Activated CD4-positive, alpha-beta memory T cell treated with anti-CD3 and anti-CD28 coated beads, Interleukin-2, amount 10 ng/mL, durations not matched to agents 7 days and 5 days (primary cell): ENCODE data around the gene LPP. TPM values are rescaled to one million over a fixed set of nuclear protein-coding genes. Genes with fewer than 3 reads are reported as not detected.

Experiments used
- CTCF ChIA-PET: fragments of 350-600 bp; sonication (Branson Sonifier 250); formaldehyde crosslinking; loops from one replicate; lab custom pipeline; 2021; ENCODE audit warnings: antibody characterized with exemption, inconsistent platforms; lab: Charles Lee
- POLR2A ChIA-PET: fragments of 350-600 bp; sonication (Branson Sonifier 250); formaldehyde crosslinking; loops from one replicate; lab custom pipeline; 2021; ENCODE audit warnings: antibody characterized with exemption; lab: Charles Lee
- DNase-seq: peaks from one replicate; pipeline ENCODE4 v3.0.0-alpha.2; 2020
- H3K27ac Mint-ChIP-seq: one replicate; pipeline ENCODE4 v1.8.0; 2021; ENCODE audit warnings: mild to moderate bottlenecking, mixed read lengths
- H3K27me3 Mint-ChIP-seq: one replicate; pipeline ENCODE4 v1.8.0; 2021; ENCODE audit warnings: mixed read lengths
- H3K36me3 Mint-ChIP-seq: one replicate; pipeline ENCODE4 v1.8.0; 2021; ENCODE audit warnings: low read depth, mixed read lengths
- H3K4me1 Mint-ChIP-seq: one replicate; pipeline ENCODE4 v1.8.0; 2021; ENCODE audit warnings: mixed read lengths
- H3K4me3 Mint-ChIP-seq: one replicate; pipeline ENCODE4 v1.8.0; 2021; ENCODE audit warnings: mild to moderate bottlenecking, mixed read lengths
- H3K9me3 Mint-ChIP-seq: one replicate; pipeline ENCODE4 v1.8.0; 2021; ENCODE audit warnings: mixed read lengths
- total RNA-seq, 2 experiments: library from RNA; stranded (reverse); gene quantifications; one replicate each; pipeline ENCODE4 v1.2.3, GENCODE V29; 2021

The LPP gene
- total RNA-seq, 2 experiments from 2014 or later = 51.4 to 52.4 TPM

DNA sequence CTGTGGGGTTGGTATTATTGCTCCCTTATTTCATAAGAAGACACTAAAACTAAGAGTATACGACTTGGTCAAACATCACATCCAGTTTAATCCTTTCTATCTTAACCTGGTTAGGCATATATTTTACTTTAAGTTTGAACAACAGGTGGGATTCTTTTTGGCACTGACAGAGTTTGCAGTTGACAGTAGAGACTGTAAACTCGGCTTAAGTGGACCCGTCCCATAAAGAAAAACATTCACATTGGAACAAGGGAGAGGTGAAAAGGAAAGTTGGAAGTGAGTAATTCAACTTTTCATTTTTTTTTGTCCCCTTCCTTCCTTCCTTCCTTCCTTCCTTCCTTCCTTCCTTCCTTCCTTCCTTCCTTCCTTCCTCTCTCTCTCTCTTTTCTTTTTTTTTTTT, 355.4 kb downstream of the LPP start:
- Mint-ChIP-seq H3K4me1 (peaks cover 6% of the 10 kb centered on the region), H3K27ac (no peak overlapping the region), H3K9me3 (peaks cover 9% of the 10 kb centered on the region), H3K36me3 (peaks cover 5% of the 10 kb centered on the region), H3K4me3 (no peak overlapping the region), H3K27me3 (no peaks in the 10 kb centered on the region)
- POLR2A ChIA-PET = no interaction called here
- DNase-seq = no peak
- CTCF ChIA-PET = no interaction called here

GRCh38 chr3:188510366-188510765, 356.4 kb downstream of the LPP start:
- H3K36me3 Mint-ChIP-seq = peaks cover 2% of the 10 kb centered on the region
- no peaks in the 10 kb centered on the region for H3K27me3 Mint-ChIP-seq
- ChIA-PET POLR2A (no interaction called here), CTCF (no interaction called here)
- no peak for DNase-seq
- peaks cover 2% of the 10 kb centered on the region for H3K9me3 Mint-ChIP-seq
- H3K27ac Mint-ChIP-seq = no peak overlapping the region
- peaks cover 6% of the 10 kb centered on the region for H3K4me1 Mint-ChIP-seq
- no peak overlapping the region for H3K4me3 Mint-ChIP-seq

DNA sequence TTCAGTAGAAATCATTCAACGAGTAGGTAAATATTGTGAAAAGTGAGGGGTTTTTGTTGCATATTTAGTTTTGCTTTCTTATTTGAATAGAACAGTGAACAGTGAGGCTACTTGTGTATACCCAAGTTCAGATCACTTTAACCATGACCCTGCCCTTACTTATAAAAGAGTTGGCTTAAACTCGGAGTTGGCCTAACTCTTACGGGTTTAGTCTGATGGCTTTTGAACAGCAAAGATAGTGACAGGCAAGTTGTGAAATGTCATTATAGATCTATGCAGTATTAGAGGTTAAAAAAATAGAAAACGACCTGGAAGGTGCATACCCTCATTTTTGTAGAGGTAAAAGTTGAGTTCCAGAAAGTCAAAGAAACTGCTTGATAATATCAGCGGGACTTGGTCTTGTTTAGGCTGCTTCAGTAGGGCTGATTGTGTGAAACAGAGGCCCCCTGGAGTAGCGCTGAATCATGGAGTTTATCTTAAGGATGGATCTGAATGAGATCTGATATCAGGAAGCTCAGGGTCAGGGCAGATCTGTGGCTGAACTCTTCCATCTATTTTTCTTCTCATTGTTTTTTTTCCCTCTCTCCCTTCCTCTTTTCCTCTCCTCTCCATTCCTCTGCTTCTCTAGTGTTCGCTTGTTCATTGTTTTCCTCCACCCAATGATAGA, 359.8 kb downstream of the LPP start:
- no peaks in the 10 kb centered on the region for H3K27me3 Mint-ChIP-seq
- no peaks in the 10 kb centered on the region for H3K9me3 Mint-ChIP-seq
- H3K4me3 Mint-ChIP-seq = no peak overlapping the region
- no peak overlapping the region for H3K27ac Mint-ChIP-seq
- CTCF ChIA-PET = no interaction called here
- H3K4me1 Mint-ChIP-seq = peaks cover 7% of the 10 kb centered on the region
- no peak for DNase-seq
- peaks cover 3% of the 10 kb centered on the region for H3K36me3 Mint-ChIP-seq
- POLR2A ChIA-PET = no interaction called here

DNA sequence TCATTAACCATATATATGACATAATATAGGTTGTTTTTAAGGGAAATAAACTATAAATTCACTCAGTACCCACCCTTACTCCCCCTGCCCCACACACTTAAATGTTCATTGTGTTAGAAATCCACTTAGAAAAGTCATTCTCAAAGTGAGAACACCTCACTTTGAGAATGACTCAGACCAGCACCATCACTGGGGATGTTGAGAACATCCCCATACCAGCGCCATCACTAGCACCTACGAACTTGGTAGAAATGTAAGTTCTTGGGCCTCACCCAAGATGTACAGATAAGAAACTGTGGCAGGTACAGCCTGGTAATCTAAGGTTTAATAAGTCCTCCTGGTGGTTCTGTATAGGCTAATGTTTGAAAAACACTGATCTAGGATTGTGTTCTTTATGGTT, 362.6 kb downstream of the LPP start:
- DNase-seq = no peak
- ChIA-PET POLR2A (no interaction called here), CTCF (no interaction called here)
- Mint-ChIP-seq H3K36me3 (peaks cover 3% of the 10 kb centered on the region), H3K27ac (no peak overlapping the region), H3K4me3 (no peak overlapping the region), H3K9me3 (no peaks in the 10 kb centered on the region), H3K4me1 (peaks cover 7% of the 10 kb centered on the region), H3K27me3 (no peaks in the 10 kb centered on the region)

- CTCF ChIA-PET = no interaction called here
- H3K4me3 Mint-ChIP-seq = no peak overlapping the region
- POLR2A ChIA-PET = no interaction called here
These were observed 364.5 kb downstream of the LPP start for GRCh38 chr3:188518416-188518815.

GRCh38 chr3:188518835-188519452, 365.0 kb downstream of the LPP start:
- ChIA-PET POLR2A (no interaction called here), CTCF (no interaction called here)
- H3K27ac Mint-ChIP-seq = no peak overlapping the region

More at GRCh38 chr3:188518416-188518815, 364.5 kb downstream of the LPP start:
- DNase-seq = no peak
- Mint-ChIP-seq H3K27me3 (no peaks in the 10 kb centered on the region), H3K4me1 (peaks cover 7% of the 10 kb centered on the region), H3K27ac (no peak overlapping the region), H3K9me3 (no peaks in the 10 kb centered on the region), H3K36me3 (peaks cover 3% of the 10 kb centered on the region)

DNA sequence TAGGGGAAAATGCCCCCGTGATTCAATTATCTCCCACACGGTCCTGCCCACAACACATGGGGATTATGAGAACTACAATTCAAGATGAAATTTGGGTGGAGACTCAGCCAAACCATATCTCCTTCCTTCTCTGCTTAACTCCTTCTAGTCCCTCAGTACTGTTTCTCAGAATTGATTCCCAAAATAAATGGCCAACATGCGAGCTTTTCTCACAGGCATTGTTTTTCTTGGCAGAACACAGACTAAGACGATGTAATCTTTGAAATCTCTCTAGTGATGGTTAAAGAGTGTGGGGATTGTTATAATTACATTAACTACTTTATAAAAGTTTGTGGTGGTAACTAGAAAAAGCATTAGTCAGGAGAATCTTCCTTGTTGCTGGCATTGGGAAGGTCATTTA, 366.5 kb downstream of the LPP start:
- no peak for DNase-seq
- no peak overlapping the region for H3K27ac Mint-ChIP-seq
- H3K9me3 Mint-ChIP-seq = no peaks in the 10 kb centered on the region
- no peaks in the 10 kb centered on the region for H3K27me3 Mint-ChIP-seq
- CTCF ChIA-PET = interaction anchor here (1.1 kb wide), 1 partner anchor 10 kb away, joined by 3 read pairs; no protein-coding TSS in a partner anchor
- POLR2A ChIA-PET = interaction anchor here (1.4 kb wide), 1 partner anchor 120 kb away, joined by 3 read pairs; no protein-coding TSS in a partner anchor
- H3K4me3 Mint-ChIP-seq = no peak overlapping the region
- peaks cover 7% of the 10 kb centered on the region for H3K4me1 Mint-ChIP-seq
- H3K36me3 Mint-ChIP-seq = peaks cover 10% of the 10 kb centered on the region

More at GRCh38 chr3:188518835-188519452, 365.0 kb downstream of the LPP start:
- peaks cover 7% of the 10 kb centered on the region for H3K4me1 Mint-ChIP-seq
- H3K9me3 Mint-ChIP-seq = no peaks in the 10 kb centered on the region
- H3K27me3 Mint-ChIP-seq = no peaks in the 10 kb centered on the region
- H3K4me3 Mint-ChIP-seq = no peak overlapping the region
- H3K36me3 Mint-ChIP-seq = peaks cover 3% of the 10 kb centered on the region
- DNase-seq = no peak

DNA sequence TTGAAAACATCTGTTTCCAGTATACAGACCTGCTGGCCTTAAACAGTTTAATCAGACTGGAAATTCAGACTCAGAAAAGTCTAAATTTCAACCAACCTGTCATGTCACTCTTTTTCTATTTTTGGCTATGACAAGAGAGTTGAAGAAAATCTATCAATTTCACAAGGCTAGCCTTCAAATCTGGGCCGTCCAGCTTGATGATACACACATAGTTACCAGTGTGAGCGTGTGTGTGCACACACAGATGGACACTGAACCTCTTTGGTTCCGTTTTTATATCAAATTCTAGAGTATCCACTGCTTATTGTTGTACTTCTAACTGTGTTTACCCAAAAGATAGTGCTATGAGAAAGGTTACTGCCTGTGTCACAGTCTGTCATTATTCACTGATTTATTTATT, 368.2 kb downstream of the LPP start:
- H3K27ac Mint-ChIP-seq = no peak overlapping the region
- ChIA-PET POLR2A (no interaction called here), CTCF (no interaction called here)
- DNase-seq = no peak
- peaks cover 17% of the 10 kb centered on the region for H3K36me3 Mint-ChIP-seq
- no peaks in the 10 kb centered on the region for H3K4me1 Mint-ChIP-seq
- H3K27me3 Mint-ChIP-seq = no peaks in the 10 kb centered on the region
- no peaks in the 10 kb centered on the region for H3K9me3 Mint-ChIP-seq
- no peak overlapping the region for H3K4me3 Mint-ChIP-seq

- Mint-ChIP-seq H3K4me3 (no peak overlapping the region), H3K9me3 (no peaks in the 10 kb centered on the region), H3K27ac (no peak overlapping the region), H3K4me1 (no peaks in the 10 kb centered on the region), H3K27me3 (no peaks in the 10 kb centered on the region), H3K36me3 (peaks cover 14% of the 10 kb centered on the region)
- POLR2A ChIA-PET = no interaction called here
- CTCF ChIA-PET = no interaction called here
- DNase-seq = no peak
These were observed 369.3 kb downstream of the LPP start for GRCh38 chr3:188523291-188523690.

DNA sequence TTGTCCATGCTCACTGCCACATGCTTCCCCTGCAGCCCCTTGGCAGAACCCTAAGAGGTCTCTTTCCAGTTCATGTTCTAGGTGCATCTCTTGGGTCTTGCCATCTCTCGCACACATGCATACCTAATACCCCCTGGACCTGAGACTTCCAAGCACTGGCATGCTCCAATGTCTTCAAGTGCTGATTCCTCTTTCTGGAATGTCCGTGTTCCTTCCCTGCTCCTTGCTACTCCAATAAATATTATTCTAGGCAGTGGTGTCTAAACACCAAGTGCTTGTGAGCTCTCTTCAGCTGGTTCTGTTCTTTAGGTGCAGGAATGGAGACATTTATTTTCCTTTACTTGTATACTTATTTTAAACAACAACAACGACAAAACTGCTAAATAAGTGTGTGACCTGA, 370.1 kb downstream of the LPP start:
- ChIA-PET POLR2A (no interaction called here), CTCF (interaction anchor here (1.6 kb wide), 1 partner anchor 9 kb away, joined by 5 read pairs; no protein-coding TSS in a partner anchor)
- Mint-ChIP-seq H3K9me3 (no peaks in the 10 kb centered on the region), H3K27me3 (no peaks in the 10 kb centered on the region), H3K36me3 (peaks cover 14% of the 10 kb centered on the region), H3K4me3 (no peak overlapping the region), H3K27ac (no peak overlapping the region), H3K4me1 (no peaks in the 10 kb centered on the region)
- DNase-seq = no peak

- no peaks in the 10 kb centered on the region for H3K9me3 Mint-ChIP-seq
- H3K36me3 Mint-ChIP-seq = peaks cover 19% of the 10 kb centered on the region
- H3K4me3 Mint-ChIP-seq = no peak overlapping the region
- H3K4me1 Mint-ChIP-seq = no peaks in the 10 kb centered on the region
- CTCF ChIA-PET = interaction anchor here (1.2 kb wide), 1 partner anchor 787 kb away, joined by 3 read pairs; no protein-coding TSS in a partner anchor
- H3K27ac Mint-ChIP-seq = no peak overlapping the region
- no peaks in the 10 kb centered on the region for H3K27me3 Mint-ChIP-seq
- POLR2A ChIA-PET = no interaction called here
- DNase-seq = no peak
These were observed 372.1 kb downstream of the LPP start for GRCh38 chr3:188526057-188526456.

- CTCF ChIA-PET = no interaction called here
- no peaks in the 10 kb centered on the region for H3K27me3 Mint-ChIP-seq
- no peaks in the 10 kb centered on the region for H3K9me3 Mint-ChIP-seq
- no peak for DNase-seq
- H3K27ac Mint-ChIP-seq = no peak overlapping the region
- peaks cover 19% of the 10 kb centered on the region for H3K36me3 Mint-ChIP-seq
- no peaks in the 10 kb centered on the region for H3K4me1 Mint-ChIP-seq
- POLR2A ChIA-PET = no interaction called here
- H3K4me3 Mint-ChIP-seq = no peak overlapping the region
These were observed 373.4 kb downstream of the LPP start for GRCh38 chr3:188527389-188527788.

DNA sequence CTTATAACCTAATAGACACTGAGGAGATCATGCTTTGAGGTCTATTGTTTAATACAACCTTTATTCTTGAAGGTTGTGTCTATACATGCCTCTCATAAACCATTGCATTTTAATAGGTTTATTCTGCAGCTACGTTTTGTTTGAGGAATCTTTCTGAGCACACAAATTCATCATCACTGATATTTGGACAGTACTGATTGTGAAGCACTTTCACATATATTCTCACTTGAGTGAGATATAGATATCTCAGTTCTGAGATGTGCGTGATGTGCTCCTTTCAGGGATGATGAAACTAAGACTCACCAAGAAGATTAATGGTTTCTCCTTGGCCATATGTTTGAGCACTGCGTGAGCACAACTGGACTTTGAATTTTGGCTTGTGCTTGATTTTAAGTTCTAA, 374.4 kb downstream of the LPP start:
- H3K36me3 Mint-ChIP-seq = peaks cover 19% of the 10 kb centered on the region
- H3K27ac Mint-ChIP-seq = no peak overlapping the region
- no peaks in the 10 kb centered on the region for H3K9me3 Mint-ChIP-seq
- ChIA-PET CTCF (no interaction called here), POLR2A (no interaction called here)
- H3K27me3 Mint-ChIP-seq = no peaks in the 10 kb centered on the region
- DNase-seq = no peak
- H3K4me3 Mint-ChIP-seq = no peak overlapping the region
- no peaks in the 10 kb centered on the region for H3K4me1 Mint-ChIP-seq

- DNase-seq = no peak
- ChIA-PET CTCF (no interaction called here), POLR2A (no interaction called here)
- Mint-ChIP-seq H3K4me3 (no peak overlapping the region), H3K27me3 (no peaks in the 10 kb centered on the region), H3K36me3 (peaks cover 19% of the 10 kb centered on the region), H3K9me3 (no peaks in the 10 kb centered on the region), H3K4me1 (no peaks in the 10 kb centered on the region), H3K27ac (no peak overlapping the region)
These were observed 375.3 kb downstream of the LPP start for GRCh38 chr3:188529228-188529627.
